ENCODE data around the gene ARL15.

DNA sequence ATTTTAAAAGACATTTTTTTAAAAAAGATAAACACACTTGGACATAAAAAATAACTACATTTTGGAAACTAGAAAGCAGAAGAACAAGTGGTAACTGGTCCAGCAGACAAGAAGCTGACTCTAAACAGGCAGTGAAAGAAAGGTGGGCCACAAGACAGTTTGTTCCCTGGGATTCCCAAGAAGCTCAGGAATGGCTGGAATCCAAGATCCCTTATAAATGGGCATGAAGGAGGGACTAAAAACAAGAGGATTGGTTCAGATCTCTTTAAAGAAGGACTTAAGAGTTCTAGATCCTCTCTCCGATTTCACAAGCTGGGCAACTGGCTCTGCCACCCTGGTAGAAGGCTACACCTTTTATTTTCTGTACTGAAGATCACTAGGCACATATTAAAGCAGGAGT, 102.8 kb downstream of the ARL15 start:
- TF ChIP-seq, protein P1, sequence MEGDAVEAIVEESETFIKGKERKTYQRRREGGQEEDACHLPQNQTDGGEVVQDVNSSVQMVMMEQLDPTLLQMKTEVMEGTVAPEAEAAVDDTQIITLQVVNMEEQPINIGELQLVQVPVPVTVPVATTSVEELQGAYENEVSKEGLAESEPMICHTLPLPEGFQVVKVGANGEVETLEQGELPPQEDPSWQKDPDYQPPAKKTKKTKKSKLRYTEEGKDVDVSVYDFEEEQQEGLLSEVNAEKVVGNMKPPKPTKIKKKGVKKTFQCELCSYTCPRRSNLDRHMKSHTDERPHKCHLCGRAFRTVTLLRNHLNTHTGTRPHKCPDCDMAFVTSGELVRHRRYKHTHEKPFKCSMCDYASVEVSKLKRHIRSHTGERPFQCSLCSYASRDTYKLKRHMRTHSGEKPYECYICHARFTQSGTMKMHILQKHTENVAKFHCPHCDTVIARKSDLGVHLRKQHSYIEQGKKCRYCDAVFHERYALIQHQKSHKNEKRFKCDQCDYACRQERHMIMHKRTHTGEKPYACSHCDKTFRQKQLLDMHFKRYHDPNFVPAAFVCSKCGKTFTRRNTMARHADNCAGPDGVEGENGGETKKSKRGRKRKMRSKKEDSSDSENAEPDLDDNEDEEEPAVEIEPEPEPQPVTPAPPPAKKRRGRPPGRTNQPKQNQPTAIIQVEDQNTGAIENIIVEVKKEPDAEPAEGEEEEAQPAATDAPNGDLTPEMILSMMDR (IDR thresholded peaks at IDR 0.05) = no peak
- TF ChIP-seq POLR2A (IDR thresholded peaks at IDR 0.05) (no peak), POLR2AphosphoS5 (IDR thresholded peaks at IDR 0.05; ENCODE audit: insufficient read depth in 1 of 2, low read depth in 1 of 2) (no peak)

Measured in vagina (tissue), 2 donors.